HCT116 (cell line): Measurements from ENCODE around the gene MLYCD. TPM values are rescaled to one million over a fixed set of nuclear protein-coding genes. Genes with fewer than 3 reads are reported as not detected.

Source experiments
- ATAC-seq: fragments of 200-7000 bp; cut with Tn5 transposase; 2 replicates; pipeline ENCODE4 v1.9.1; 2020; ENCODE audit warnings: mild to moderate bottlenecking, moderate library complexity
- BruUV-seq: library from RNA; stranded (reverse); fragments of 400-500 nt; replicated peaks from 2 replicates; lab custom pipeline; 2021; lab: Mats Ljungman, UMichigan
- CTCF ChIA-PET: fragments of 300-600 bp; sonication (Branson Sonifier 250); formaldehyde crosslinking; loops from one replicate; lab custom pipeline; 2021; ENCODE audit warnings: antibody characterized with exemption; lab: Charles Lee
- POLR2A ChIA-PET: fragments of 300-600, 350-600 bp; sonication (Branson Sonifier 250); formaldehyde crosslinking; loops from one replicate; lab custom pipeline; 2021; ENCODE audit warnings: antibody characterized with exemption; lab: Charles Lee
- RAD21 ChIA-PET, 2 experiments: fragments of 300-600 bp; sonication (Branson Sonifier 250); formaldehyde crosslinking; loops; one replicate each; lab custom pipeline; 2023; ENCODE audit warnings: low total read pairs in 2 of 2; ENCODE audit not compliant: uncharacterized antibody in 2 of 2, unreplicated experiment in 2 of 2, low non-redundant PET in 1 of 2; lab: Charles Lee
- DNase-seq: peaks from one replicate; pipeline ENCODE4 v3.0.0-alpha.2; 2010; ENCODE audit warnings: low read depth, low spot score
- H2AFZ ChIP-seq: fragments of 200-600 bp; shearing (Covaris generic), sonication (generic); 2 replicates; pipeline ENCODE4 v1.6.1; 2017; ENCODE audit warnings: low read depth, mixed run types, mixed read lengths, antibody characterized with exemption, low read length; ENCODE audit not compliant: poor library complexity, severe bottlenecking
- H3K27ac ChIP-seq: 2 replicates; pipeline ENCODE4 v1.5.1; 2012; ENCODE audit warnings: low read depth, low read length
- H3K27me3 ChIP-seq: fragments of 200-600 bp; sonication (generic); 2 replicates; pipeline ENCODE4 v1.6.1; 2016; ENCODE audit warnings: mixed run types, low read length, mixed read lengths; ENCODE audit not compliant: insufficient read depth
- H3K36me3 ChIP-seq, 2 experiments: fragments of 200-500 bp in 1 of 2; fragments of 200-600 bp in 1 of 2; sonication (Bioruptor generic) in 1 of 2; sonication (generic) in 1 of 2; 2 replicates each; pipeline versions ENCODE4 v1.5.1 to v1.6.1; 2014 to 2016; ENCODE audit warnings: low read length in 2 of 2, inconsistent platforms in 1 of 2, mixed read lengths in 1 of 2, mixed run types in 1 of 2; ENCODE audit not compliant: insufficient read depth in 2 of 2, control insufficient read depth in 1 of 2
- H3K4me1 ChIP-seq, 2 experiments: fragments of 200-600 bp in 1 of 2; sonication (generic) in 1 of 2; 2 replicates each; pipeline versions ENCODE4 v1.5.1 to v1.6.1; 2012 to 2017; ENCODE audit warnings: low read length in 2 of 2, inconsistent platforms in 1 of 2, mild to moderate bottlenecking in 1 of 2, mixed read lengths in 1 of 2, mixed run types in 1 of 2, moderate library complexity in 1 of 2; ENCODE audit not compliant: insufficient read depth in 2 of 2, control insufficient read depth in 1 of 2
- H3K4me2 ChIP-seq: fragments of 200-600 bp; sonication (generic); 2 replicates; pipeline ENCODE4 v1.6.1; 2017; ENCODE audit warnings: mixed run types, low read length, mixed read lengths
- H3K4me3 ChIP-seq, 2 experiments: fragments of 200-600 bp in 1 of 2; sonication (generic) in 1 of 2; replicated peaks in 1 of 2; 2 replicates each; pipeline ENCODE4 v1.5.1; 2011 to 2016; ENCODE audit warnings: low read length in 2 of 2, control low read depth in 1 of 2, low read depth in 1 of 2, mild to moderate bottlenecking in 1 of 2, mixed read lengths in 1 of 2, mixed run types in 1 of 2
- H3K79me2 ChIP-seq: fragments of 200-600 bp; sonication (generic); 2 replicates; pipeline ENCODE4 v1.6.1; 2017; ENCODE audit warnings: mild to moderate bottlenecking, mixed run types, low read length, moderate library complexity, mixed read lengths; ENCODE audit not compliant: insufficient read depth
- H3K9ac ChIP-seq: fragments of 200-600 bp; sonication (generic); 2 replicates; pipeline ENCODE4 v1.6.1; 2016; ENCODE audit warnings: low read length, mixed read lengths
- H3K9me2 ChIP-seq: fragments of 200-600 bp; sonication (generic), shearing (Covaris generic); 2 replicates; pipeline ENCODE4 v1.6.1; 2017; ENCODE audit warnings: mixed run types, mild to moderate bottlenecking, moderate library complexity; ENCODE audit not compliant: insufficient read depth
- H3K9me3 ChIP-seq, 2 experiments: fragments of 200-500 bp in 1 of 2; fragments of 200-600 bp in 1 of 2; sonication (Bioruptor generic) in 1 of 2; sonication (generic) in 1 of 2; 2 replicates each; pipeline ENCODE4 v1.6.1; 2014 to 2017; ENCODE audit warnings: low read length in 2 of 2, mixed read lengths in 2 of 2, inconsistent platforms in 1 of 2, low read depth in 1 of 2, mild to moderate bottlenecking in 1 of 2, mixed run types in 1 of 2, moderate library complexity in 1 of 2; ENCODE audit not compliant: control insufficient read depth in 1 of 2, insufficient read depth in 1 of 2
- H4K20me1 ChIP-seq: fragments of 200-600 bp; sonication (generic), shearing (Covaris generic); 2 replicates; pipeline ENCODE4 v1.6.1; 2017; ENCODE audit warnings: mixed run types, mild to moderate bottlenecking, moderate library complexity; ENCODE audit not compliant: insufficient read depth
- CEBPB ChIP-seq: IDR thresholded peaks from 2 replicates; pipeline ENCODE4 v1.6.1; 2012; ENCODE audit warnings: low read depth
- EGR1 ChIP-seq: IDR thresholded peaks from 2 replicates; pipeline ENCODE4 v1.6.1; 2012; ENCODE audit warnings: low read depth
- ELF1 ChIP-seq: IDR thresholded peaks from 2 replicates; pipeline ENCODE4 v1.6.1; 2012; ENCODE audit warnings: low read depth, borderline replicate concordance
- FOSL1 ChIP-seq: IDR thresholded peaks from 2 replicates; pipeline ENCODE4 v1.6.1; 2012; ENCODE audit warnings: low read depth
- JUND ChIP-seq: IDR thresholded peaks from 2 replicates; pipeline ENCODE4 v1.6.1; 2012
- POLR2AphosphoS5 ChIP-seq: IDR thresholded peaks from 2 replicates; pipeline ENCODE4 v1.6.1; 2011; ENCODE audit warnings: mild to moderate bottlenecking, low read depth, low read length, moderate library complexity
- SIN3A ChIP-seq: IDR thresholded peaks from 2 replicates; pipeline ENCODE4 v1.6.1; 2012; ENCODE audit warnings: low read depth
- SP1 ChIP-seq: IDR thresholded peaks from 2 replicates; pipeline ENCODE4 v1.6.1; 2012; ENCODE audit warnings: low read depth
- YY1 ChIP-seq: IDR thresholded peaks from 2 replicates; pipeline ENCODE4 v1.6.1; 2011; ENCODE audit warnings: low read length, low read depth, moderate library complexity, mild to moderate bottlenecking; ENCODE audit not compliant: insufficient replicate concordance; ENCODE audit errors: extremely low read depth
- ZFX ChIP-seq: fragments of 450-650 bp; IDR thresholded peaks from 2 replicates; pipeline ENCODE4 v1.6.1; 2017
- intact Hi-C: fragments of 100-400 bp; cut with micrococcal nuclease; formaldehyde crosslinking; loops from 2 replicates; pipeline ENCODE4 v1.10.0; 2022
- total RNA-seq: library from RNA; stranded (reverse); gene quantifications from one replicate; pipeline ENCODE4 v1.2.1, GENCODE V29; 2021; ENCODE audit not compliant: unreplicated experiment
- TF ChIP-seq, protein P1 (sequence below): IDR thresholded peaks from 2 replicates; pipeline ENCODE4 v1.6.1; 2012
- TF ChIP-seq, protein P2 (sequence below): IDR thresholded peaks from 2 replicates; pipeline ENCODE4 v1.6.1; 2012

MLYCD gene
- total RNA-seq, 1 experiment from 2014 or later, result 3.9 TPM

DNA sequence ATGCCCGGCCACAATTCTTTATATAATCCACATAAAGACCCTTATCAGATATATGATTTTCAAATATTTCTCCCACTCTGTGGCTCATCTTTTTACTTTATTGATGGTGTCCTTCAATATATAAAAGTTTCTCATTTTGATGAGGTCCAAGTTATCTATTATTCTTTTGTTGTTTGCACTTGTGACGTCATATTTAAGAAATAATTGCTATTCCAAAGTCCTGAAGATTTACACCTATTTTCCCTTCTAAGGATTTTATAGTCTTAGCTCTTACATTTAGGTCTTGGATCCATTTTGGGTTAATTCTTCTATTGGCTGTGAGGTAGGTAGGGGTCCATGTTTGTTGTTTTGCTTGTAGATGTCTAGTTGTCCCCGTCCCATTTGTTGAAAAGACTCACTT, 3.0 kb upstream of the MLYCD start:
- no peak overlapping the region for H3K27ac ChIP-seq
- DNase-seq (no peak), ATAC-seq (no peak)
- H3K79me2 ChIP-seq, result no peaks in the 10 kb centered on the region
- no TSS peak for BruUV-seq
- no peak overlapping the region for H3K4me2 ChIP-seq
- CTCF ChIA-PET, result no interaction called here
- RAD21 ChIA-PET, result no interaction called here
- H3K9me3 ChIP-seq, result no peaks in the 10 kb centered on the region
- H3K27me3 ChIP-seq, result no peaks in the 10 kb centered on the region
- H2AFZ ChIP-seq, result no peak overlapping the region
- no peaks in the 10 kb centered on the region for H4K20me1 ChIP-seq
- no peak overlapping the region for H3K4me3 ChIP-seq
- H3K36me3 ChIP-seq, result no peaks in the 10 kb centered on the region
- H3K9me2 ChIP-seq, result no peaks in the 10 kb centered on the region
- intact Hi-C loops, result no loop called here
- H3K4me1 ChIP-seq, result peaks cover 7 to 20% of the 10 kb centered on the region in 2 experiments
- H3K9ac ChIP-seq, result no peak overlapping the region
- TF ChIP-seq, protein P1, sequence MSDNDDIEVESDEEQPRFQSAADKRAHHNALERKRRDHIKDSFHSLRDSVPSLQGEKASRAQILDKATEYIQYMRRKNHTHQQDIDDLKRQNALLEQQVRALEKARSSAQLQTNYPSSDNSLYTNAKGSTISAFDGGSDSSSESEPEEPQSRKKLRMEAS, result no peak
- TF ChIP-seq, protein P2, sequence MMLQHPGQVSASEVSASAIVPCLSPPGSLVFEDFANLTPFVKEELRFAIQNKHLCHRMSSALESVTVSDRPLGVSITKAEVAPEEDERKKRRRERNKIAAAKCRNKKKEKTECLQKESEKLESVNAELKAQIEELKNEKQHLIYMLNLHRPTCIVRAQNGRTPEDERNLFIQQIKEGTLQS, result no peak
- TF ChIP-seq JUND (no peak), POLR2AphosphoS5 (no peak), YY1 (no peak), SIN3A (no peak)
- POLR2A ChIA-PET, result no interaction called here

DNA sequence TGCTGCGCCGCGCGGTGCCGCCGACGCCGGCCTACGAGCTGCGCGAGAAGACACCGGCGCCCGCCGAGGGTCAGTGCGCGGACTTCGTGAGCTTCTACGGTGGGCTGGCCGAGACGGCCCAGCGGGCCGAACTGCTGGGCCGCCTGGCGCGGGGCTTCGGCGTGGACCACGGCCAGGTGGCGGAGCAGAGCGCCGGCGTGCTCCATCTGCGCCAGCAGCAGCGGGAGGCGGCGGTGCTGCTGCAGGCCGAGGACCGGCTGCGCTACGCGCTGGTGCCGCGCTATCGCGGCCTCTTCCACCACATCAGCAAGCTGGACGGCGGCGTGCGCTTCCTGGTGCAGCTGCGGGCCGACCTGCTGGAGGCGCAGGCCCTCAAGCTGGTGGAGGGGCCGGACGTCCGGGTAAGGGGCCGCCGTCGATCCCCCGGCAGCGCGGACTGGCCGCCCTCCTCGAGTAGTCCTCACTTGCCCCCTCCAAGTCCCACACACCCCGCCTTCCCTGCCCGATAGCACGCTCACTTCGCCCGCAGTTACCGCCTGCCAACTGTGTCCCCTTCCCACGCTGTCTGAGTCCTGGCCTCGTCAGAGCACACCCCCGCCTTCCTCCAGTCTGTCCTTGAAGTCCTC, 470 bp downstream of the MLYCD start:
- Histone ChIP-seq H2AFZ (no peak overlapping the region), H3K79me2 (no peaks in the 10 kb centered on the region), H3K4me1 (peaks cover 7 to 20% of the 10 kb centered on the region in 2 experiments), H4K20me1 (no peaks in the 10 kb centered on the region), H3K4me2 (peak overlapping the region; percentile 97), H3K36me3 (no peaks in the 10 kb centered on the region), H3K4me3 (peak overlapping the region; percentile 56 to 69), H3K9me2 (no peaks in the 10 kb centered on the region), H3K9me3 (no peaks in the 10 kb centered on the region), H3K27ac (peak overlapping the region; percentile 61; the same call in 1 of the 2 replicates), H3K9ac (peak overlapping the region; percentile 66), H3K27me3 (no peaks in the 10 kb centered on the region)
- intact Hi-C loops, result no loop called here
- TF ChIP-seq ZFX, result peak; percentile 90
- TF ChIP-seq SP1, result no peak
- TF ChIP-seq SIN3A, result 0 out of 2 replicates have a peak, but pooled peaks have one; percentile 0
- TF ChIP-seq ELF1, result no peak
- TF ChIP-seq EGR1, result no peak
- TF ChIP-seq POLR2AphosphoS5, result no peak
- TF ChIP-seq FOSL1, result no peak
- no peak for TF ChIP-seq CEBPB
- ChIA-PET CTCF (interaction anchor here (1.1 kb wide), 1 partner anchor 26 kb away, joined by 3 read pairs; no protein-coding TSS in a partner anchor), POLR2A (interaction anchor here (1.1 kb wide), 1 partner anchor 13 kb away, joined by 3 read pairs; no protein-coding TSS in a partner anchor), RAD21 (interaction anchor here in 1 of 2 experiments (0.8 kb wide), 1 partner anchor 73 kb away, joined by 3 read pairs; no protein-coding TSS in a partner anchor)
- BruUV-seq, result no TSS peak
- no peak for DNase-seq
- peak; percentile 63 for ATAC-seq
